ENCODE results near the gene TSPAN18. TPM values are rescaled to one million over a fixed set of nuclear protein-coding genes. Genes with fewer than 3 reads are reported as not detected.

TSPAN18 gene
- total and polyA plus RNA-seq, 11 donors: 40.0 to 151 (median 74.9) TPM

DNA sequence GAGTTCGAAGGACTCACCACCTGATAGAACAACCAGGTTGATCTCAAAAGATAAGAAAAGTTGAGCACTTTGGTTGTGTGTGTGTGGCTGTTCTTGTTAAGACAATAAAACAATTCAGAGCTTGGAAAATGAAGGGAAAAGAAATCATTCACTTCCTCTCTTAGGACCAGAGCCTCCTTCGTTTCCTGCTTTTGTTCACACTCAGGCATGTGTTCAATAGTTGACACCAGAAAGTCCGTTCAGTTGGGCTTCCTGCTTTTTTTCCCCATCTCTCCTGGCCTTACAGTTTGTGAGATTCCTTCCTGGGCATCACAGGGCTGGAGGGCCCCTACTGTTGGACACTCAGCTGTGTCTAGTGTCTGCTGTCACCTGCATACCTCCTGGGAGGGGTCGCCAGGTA lies 48.0 kb downstream of the TSPAN18 start:
- Histone ChIP-seq H3K4me3 (no peak overlapping the region), H3K27ac (peak overlapping the region in 11 of 12 donors; percentile 29 to 92 (median 76)), H3K9me3 (no peaks in the 10 kb centered on the region), H3K27me3 (no peaks in the 10 kb centered on the region), H3K36me3 (no peaks in the 10 kb centered on the region), H3K4me1 (peaks cover 7 to 91% (median 68%) of the 10 kb centered on the region in 12 donors)
- peak in 1 of 4 donors; percentile 38 for ATAC-seq
- no peak for DNase-seq
- WGBS, 4 donors: 30 to 51% (median 40%) methylated on average over 4 of the region's 4 CpGs
- intact Hi-C loops (cut with DNase I): loop anchor here (2.0 to 10.0 kb wide), 13 partner anchors 38 to 152 kb away; partner anchors contain the start of gene TSPAN18 (in 3 of the 10)
- no peak for TF ChIP-seq POLR2A (IDR thresholded peaks at IDR 0.05)
- TF ChIP-seq, protein P1, sequence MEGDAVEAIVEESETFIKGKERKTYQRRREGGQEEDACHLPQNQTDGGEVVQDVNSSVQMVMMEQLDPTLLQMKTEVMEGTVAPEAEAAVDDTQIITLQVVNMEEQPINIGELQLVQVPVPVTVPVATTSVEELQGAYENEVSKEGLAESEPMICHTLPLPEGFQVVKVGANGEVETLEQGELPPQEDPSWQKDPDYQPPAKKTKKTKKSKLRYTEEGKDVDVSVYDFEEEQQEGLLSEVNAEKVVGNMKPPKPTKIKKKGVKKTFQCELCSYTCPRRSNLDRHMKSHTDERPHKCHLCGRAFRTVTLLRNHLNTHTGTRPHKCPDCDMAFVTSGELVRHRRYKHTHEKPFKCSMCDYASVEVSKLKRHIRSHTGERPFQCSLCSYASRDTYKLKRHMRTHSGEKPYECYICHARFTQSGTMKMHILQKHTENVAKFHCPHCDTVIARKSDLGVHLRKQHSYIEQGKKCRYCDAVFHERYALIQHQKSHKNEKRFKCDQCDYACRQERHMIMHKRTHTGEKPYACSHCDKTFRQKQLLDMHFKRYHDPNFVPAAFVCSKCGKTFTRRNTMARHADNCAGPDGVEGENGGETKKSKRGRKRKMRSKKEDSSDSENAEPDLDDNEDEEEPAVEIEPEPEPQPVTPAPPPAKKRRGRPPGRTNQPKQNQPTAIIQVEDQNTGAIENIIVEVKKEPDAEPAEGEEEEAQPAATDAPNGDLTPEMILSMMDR (IDR thresholded peaks at IDR 0.05): no peak

DNA sequence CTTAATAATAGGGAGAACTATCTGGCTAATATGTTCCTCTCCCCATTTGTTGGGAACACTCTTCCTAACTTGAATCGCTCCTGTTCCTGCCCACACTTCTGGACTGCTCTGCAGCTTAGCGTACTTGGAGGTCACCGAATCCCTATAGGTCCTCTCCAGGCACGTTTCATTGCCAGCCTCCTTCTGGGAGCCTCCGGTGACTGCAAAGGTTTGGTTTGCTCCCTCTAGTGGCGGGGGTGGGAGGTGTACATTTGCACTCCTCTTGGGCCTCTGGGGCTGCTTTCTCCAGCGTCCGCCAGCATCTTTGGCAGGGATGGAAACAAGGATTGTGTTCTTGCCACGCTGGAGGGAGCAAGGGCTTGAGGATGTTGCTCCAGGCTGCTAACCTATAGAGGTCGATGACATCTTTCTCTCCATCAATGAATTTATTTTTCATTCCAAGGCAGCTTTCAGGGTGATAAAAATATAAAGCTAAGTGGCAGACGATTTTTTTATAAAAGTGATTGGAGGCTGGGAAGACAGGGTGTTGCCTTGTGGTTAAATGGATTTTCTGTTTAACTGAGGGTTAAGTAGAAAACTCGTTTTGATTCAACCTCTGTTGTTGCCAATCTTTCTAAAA lies 48.7 kb downstream of the TSPAN18 start:
- H3K4me3 ChIP-seq: no peak overlapping the region
- no peaks in the 10 kb centered on the region for H3K9me3 ChIP-seq
- intact Hi-C loops (cut with DNase I): loop anchor here in 8 of 10 donors (2.0 to 10.0 kb wide), 12 partner anchors 37 to 153 kb away; partner anchors contain the start of gene TSPAN18 (in 2 of the 8)
- no peaks in the 10 kb centered on the region for H3K27me3 ChIP-seq
- peaks cover 7 to 91% (median 65%) of the 10 kb centered on the region in 12 donors for H3K4me1 ChIP-seq
- H3K27ac ChIP-seq: peak overlapping the region in 11 of 12 donors; percentile 29 to 92 (median 76)
- DNase-seq (peak; percentile 50 to 75 (median 71)), ATAC-seq (peak; percentile 21 to 53 (median 45))
- TF ChIP-seq POLR2A (IDR thresholded peaks at IDR 0.05): no peak
- TF ChIP-seq, protein P1 (IDR thresholded peaks at IDR 0.05): peak; percentile 56 to 77 (median 66)
- WGBS, 4 donors: 39 to 46% (median 44%) methylated on average over 12 of the region's 12 CpGs
- H3K36me3 ChIP-seq: no peaks in the 10 kb centered on the region

GRCh38 chr11:44775985-44776446 lies 49.3 kb downstream of the TSPAN18 start:
- H3K36me3 ChIP-seq: no peaks in the 10 kb centered on the region
- no peaks in the 10 kb centered on the region for H3K9me3 ChIP-seq
- no peak for DNase-seq
- peaks cover 7 to 91% (median 65%) of the 10 kb centered on the region in 12 donors for H3K4me1 ChIP-seq
- WGBS, 4 donors: 54 to 66% (median 57%) methylated on average over 7 of the region's 7 CpGs
- H3K4me3 ChIP-seq: no peak overlapping the region
- H3K27ac ChIP-seq: peak overlapping the region in 9 of 12 donors; percentile 20 to 84 (median 63)
- TF ChIP-seq, protein P1 (IDR thresholded peaks at IDR 0.05): no peak
- TF ChIP-seq POLR2A (IDR thresholded peaks at IDR 0.05): no peak
- intact Hi-C loops (cut with DNase I): loop anchor here in 8 of 10 donors (2.0 to 10.0 kb wide), 12 partner anchors 36 to 154 kb away; partner anchors contain the start of gene TSPAN18 (in 2 of the 8)
- no peak for ATAC-seq
- no peaks in the 10 kb centered on the region for H3K27me3 ChIP-seq

DNA sequence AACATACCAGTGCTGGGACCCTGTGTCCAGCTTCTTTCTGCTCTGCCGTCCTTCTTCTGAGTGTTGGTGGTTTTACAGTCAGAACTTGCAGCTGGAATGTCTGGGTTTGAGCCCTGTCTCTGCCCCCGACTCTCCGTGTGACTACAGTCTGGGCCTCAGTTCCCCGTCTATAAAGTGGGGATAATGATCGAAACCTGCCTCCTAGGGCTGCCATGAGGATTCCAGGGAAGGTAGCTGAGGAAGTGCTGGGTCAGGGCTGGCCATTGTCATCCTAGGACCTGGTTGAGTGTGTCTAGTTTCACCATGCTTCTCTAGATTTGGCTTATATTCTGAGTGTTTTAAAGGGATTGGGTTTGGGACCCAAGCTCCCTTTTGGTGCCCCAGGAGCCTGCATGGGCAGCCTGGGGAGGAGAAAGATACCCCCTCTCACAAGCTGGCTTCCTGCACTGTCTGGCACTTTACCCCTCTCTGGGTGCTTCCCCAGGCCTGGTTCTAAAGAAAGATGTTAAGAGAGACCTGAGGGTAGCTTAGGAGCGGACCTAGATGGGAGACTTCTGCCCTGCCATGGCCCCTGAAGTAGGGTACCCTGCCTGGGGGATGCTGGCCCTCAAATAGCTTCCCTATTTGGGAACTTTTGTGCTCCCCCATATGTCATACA lies 49.9 kb downstream of the TSPAN18 start:
- no peaks in the 10 kb centered on the region for H3K9me3 ChIP-seq
- no peak for DNase-seq
- no peak for ATAC-seq
- peak overlapping the region in 6 of 12 donors; percentile 7 to 84 (median 54) for H3K27ac ChIP-seq
- H3K4me3 ChIP-seq: no peak overlapping the region
- peaks cover 7 to 92% (median 69%) of the 10 kb centered on the region in 12 donors for H3K4me1 ChIP-seq
- no peaks in the 10 kb centered on the region for H3K36me3 ChIP-seq
- intact Hi-C loops (cut with DNase I): loop anchor here in 7 of 10 donors (5.0 to 10.0 kb wide), 8 partner anchors 36 to 154 kb away; partner anchors contain the start of gene TSPAN18 (in 2 of the 7)
- WGBS, 4 donors: 87 to 91% (median 89%) methylated on average over 6 of the region's 6 CpGs
- H3K27me3 ChIP-seq: no peaks in the 10 kb centered on the region
- TF ChIP-seq, protein P1 (IDR thresholded peaks at IDR 0.05): no peak
